Panc1 (cell line): Measurements from ENCODE around the gene STXBP3. TPM values are rescaled to one million over a fixed set of nuclear protein-coding genes. Genes with fewer than 3 reads are reported as not detected.

Experiments used
- ATAC-seq: fragments of 200-7000 bp; cut with Tn5 transposase; 2 replicates; pipeline ENCODE4 v1.9.1; 2020; ENCODE audit warnings: mild to moderate bottlenecking, moderate library complexity
- BruUV-seq: library from RNA; stranded (reverse); fragments of 400-500 nt; replicated peaks from 2 replicates; lab custom pipeline; 2021; lab: Mats Ljungman, UMichigan
- CTCF ChIA-PET: fragments of 300-600 bp; sonication (Branson Sonifier 250); formaldehyde crosslinking; loops from one replicate; lab custom pipeline; 2022; ENCODE audit warnings: antibody characterized with exemption; lab: Charles Lee
- POLR2A ChIA-PET: fragments of 300-600 bp; sonication (Branson Sonifier 250); formaldehyde crosslinking; loops from one replicate; lab custom pipeline; 2022; ENCODE audit warnings: antibody characterized with exemption; lab: Charles Lee
- DNase-seq: peaks from one replicate; pipeline ENCODE4 v3.0.0-alpha.2; 2010; ENCODE audit warnings: low read depth, low spot score
- H3K27ac ChIP-seq: 2 replicates; pipeline ENCODE4 v1.5.1; 2011; ENCODE audit warnings: mild to moderate bottlenecking, low read length, inconsistent platforms
- H3K27me3 ChIP-seq: fragments of 200-500 bp; sonication (Bioruptor generic); 2 replicates; pipeline ENCODE4 v1.6.0; 2014; ENCODE audit warnings: low read length, inconsistent platforms; ENCODE audit not compliant: control insufficient read depth, insufficient read depth
- H3K36me3 ChIP-seq: fragments of 200-500 bp; sonication (Bioruptor generic); 2 replicates; pipeline ENCODE4 v1.5.1; 2014; ENCODE audit warnings: inconsistent platforms, mild to moderate bottlenecking, low read length, moderate library complexity; ENCODE audit not compliant: control insufficient read depth, insufficient read depth
- H3K4me1 ChIP-seq: 2 replicates; pipeline ENCODE4 v1.5.1; 2011; ENCODE audit warnings: inconsistent platforms, mild to moderate bottlenecking, low read length, moderate library complexity; ENCODE audit not compliant: control insufficient read depth, insufficient read depth
- H3K4me3 ChIP-seq, 2 experiments: 2 replicates each; pipeline ENCODE4 v1.5.1; 2011 to 2012; ENCODE audit warnings: low read depth in 2 of 2, low read length in 2 of 2, mild to moderate bottlenecking in 2 of 2, inconsistent platforms in 1 of 2, moderate library complexity in 1 of 2
- H3K9me3 ChIP-seq: fragments of 200-500 bp; sonication (Bioruptor generic); 2 replicates; pipeline ENCODE4 v1.5.1; 2014; ENCODE audit warnings: low read depth, mild to moderate bottlenecking, inconsistent platforms, low read length, moderate library complexity; ENCODE audit not compliant: control insufficient read depth, insufficient read depth
- POLR2AphosphoS5 ChIP-seq: IDR thresholded peaks from 2 replicates; pipeline ENCODE4 v1.6.1; 2012; ENCODE audit warnings: mild to moderate bottlenecking, low read depth, low read length, moderate library complexity
- REST ChIP-seq, 2 experiments: IDR thresholded peaks; 2 replicates each; pipeline ENCODE4 v1.6.1; 2011 to 2012; ENCODE audit warnings: low read depth in 2 of 2, control low read depth in 1 of 2, low read length in 1 of 2, mild to moderate bottlenecking in 1 of 2, moderate library complexity in 1 of 2; ENCODE audit not compliant: insufficient read depth in 1 of 2
- SIN3A ChIP-seq: IDR thresholded peaks from 2 replicates; pipeline ENCODE4 v1.6.1; 2012; ENCODE audit warnings: low read depth, mild to moderate bottlenecking, low read length, moderate library complexity, borderline replicate concordance; ENCODE audit not compliant: insufficient read depth
- TCF7L2 ChIP-seq: IDR thresholded peaks from 2 replicates; pipeline ENCODE4 v1.6.1; 2011; ENCODE audit warnings: mild to moderate bottlenecking, low read depth, low read length, inconsistent platforms
- in situ Hi-C: cut with HindIII; loops from 2 replicates; pipeline ENCODE4 v1.10.0; 2016; ENCODE audit warnings: low sequenced_read_pairs, low pct_unique_long_range_greater_than_20kb
- intact Hi-C: fragments of 100-400 bp; cut with micrococcal nuclease; formaldehyde crosslinking; loops from one replicate; pipeline ENCODE4 v1.10.0; 2022; ENCODE audit not compliant: unreplicated experiment
- total RNA-seq: library from RNA; stranded (reverse); gene quantifications from one replicate; pipeline ENCODE4 v1.2.1, GENCODE V29; 2021; ENCODE audit not compliant: unreplicated experiment
- TF ChIP-seq, protein P1 (sequence below): fragments of 450-650 bp; IDR thresholded peaks from 2 replicates; pipeline ENCODE4 v1.5.1; 2017; ENCODE audit warnings: mild to moderate bottlenecking

The STXBP3 gene
- total RNA-seq, 1 experiment from 2014 or later, result 27.7 TPM

- no peak overlapping the region for H3K27ac ChIP-seq
- POLR2A ChIA-PET, result no interaction called here
- DNase-seq (no peak), ATAC-seq (no peak)
- H3K36me3 ChIP-seq, result no peaks in the 10 kb centered on the region
- TF ChIP-seq TCF7L2 (no peak), POLR2AphosphoS5 (no peak), SIN3A (no peak), REST (IDR thresholded peaks at IDR 0.05; ENCODE audit: insufficient read depth in 1 of 2, low read depth in 2 of 2, low read length in 1 of 2) (no peak)
- TF ChIP-seq, protein P1, sequence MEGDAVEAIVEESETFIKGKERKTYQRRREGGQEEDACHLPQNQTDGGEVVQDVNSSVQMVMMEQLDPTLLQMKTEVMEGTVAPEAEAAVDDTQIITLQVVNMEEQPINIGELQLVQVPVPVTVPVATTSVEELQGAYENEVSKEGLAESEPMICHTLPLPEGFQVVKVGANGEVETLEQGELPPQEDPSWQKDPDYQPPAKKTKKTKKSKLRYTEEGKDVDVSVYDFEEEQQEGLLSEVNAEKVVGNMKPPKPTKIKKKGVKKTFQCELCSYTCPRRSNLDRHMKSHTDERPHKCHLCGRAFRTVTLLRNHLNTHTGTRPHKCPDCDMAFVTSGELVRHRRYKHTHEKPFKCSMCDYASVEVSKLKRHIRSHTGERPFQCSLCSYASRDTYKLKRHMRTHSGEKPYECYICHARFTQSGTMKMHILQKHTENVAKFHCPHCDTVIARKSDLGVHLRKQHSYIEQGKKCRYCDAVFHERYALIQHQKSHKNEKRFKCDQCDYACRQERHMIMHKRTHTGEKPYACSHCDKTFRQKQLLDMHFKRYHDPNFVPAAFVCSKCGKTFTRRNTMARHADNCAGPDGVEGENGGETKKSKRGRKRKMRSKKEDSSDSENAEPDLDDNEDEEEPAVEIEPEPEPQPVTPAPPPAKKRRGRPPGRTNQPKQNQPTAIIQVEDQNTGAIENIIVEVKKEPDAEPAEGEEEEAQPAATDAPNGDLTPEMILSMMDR, result no peak
- in situ Hi-C loops (no loop called here), intact Hi-C loops (no loop called here)
- H3K4me1 ChIP-seq, result no peaks in the 10 kb centered on the region
- no peaks in the 10 kb centered on the region for H3K9me3 ChIP-seq
- CTCF ChIA-PET, result no interaction called here
- no TSS peak for BruUV-seq
- no peak overlapping the region for H3K4me3 ChIP-seq
- no peaks in the 10 kb centered on the region for H3K27me3 ChIP-seq
These were observed 99.0 kb downstream of the STXBP3 start for GRCh38 chr1:108845446-108845845.

DNA sequence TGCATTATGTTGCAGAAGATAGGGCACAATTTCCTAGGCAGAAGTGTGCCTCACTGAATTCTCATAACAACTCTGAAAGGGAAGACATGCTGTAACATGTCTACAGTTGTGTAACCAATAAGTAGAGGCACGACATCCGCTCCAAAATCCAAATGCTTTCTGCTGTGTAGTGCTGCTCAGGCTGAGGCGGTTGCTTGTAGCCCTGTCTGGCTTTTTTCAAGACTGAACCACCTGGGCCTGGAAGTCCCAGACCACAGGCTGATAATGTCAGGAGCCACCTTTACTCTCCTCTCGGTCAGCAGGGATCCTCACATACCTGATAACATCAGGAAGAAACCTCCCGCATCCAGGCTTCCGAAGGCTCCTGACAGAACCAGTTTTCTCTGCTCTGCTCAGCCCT lies 99.5 kb downstream of the STXBP3 start:
- intact Hi-C loops, result no loop called here
- no peak overlapping the region for H3K27ac ChIP-seq
- no peak for TF ChIP-seq TCF7L2
- no peak for TF ChIP-seq REST (IDR thresholded peaks at IDR 0.05; ENCODE audit: insufficient read depth in 1 of 2, low read depth in 2 of 2, low read length in 1 of 2)
- TF ChIP-seq, protein P1, result no peak
- TF ChIP-seq POLR2AphosphoS5, result no peak
- no peak for TF ChIP-seq SIN3A
- H3K27me3 ChIP-seq, result no peaks in the 10 kb centered on the region
- no peaks in the 10 kb centered on the region for H3K36me3 ChIP-seq
- no peaks in the 10 kb centered on the region for H3K4me1 ChIP-seq
- no peak overlapping the region for H3K4me3 ChIP-seq
- no peaks in the 10 kb centered on the region for H3K9me3 ChIP-seq
- DNase-seq (no peak), ATAC-seq (no peak)
- no TSS peak for BruUV-seq
- in situ Hi-C loops, result no loop called here
- ChIA-PET CTCF (no interaction called here), POLR2A (no interaction called here)
